Stimulated activated CD4-positive, alpha-beta T cell treated with anti-CD3 and anti-CD28 coated beads, Interleukin-4, amount 100 ng/mL, for 1 hour (primary cell): ENCODE results near the gene HSD17B8.
A peak's percentile ranks its signal among the peaks of the same experiment; 100 is the strongest.

Experiments
- DNase-seq: peaks from one replicate; pipeline ENCODE4 v3.0.0-alpha.2; 2020

The HSD17B8 gene

GRCh38 chr6:33192671-33193602, 11.5 kb upstream of the HSD17B8 start:
- DNase-seq: peak; percentile 55

- no peak for DNase-seq
Observed at GRCh38 chr6:33193619-33194018, 10.8 kb upstream of the HSD17B8 start.

- no peak for DNase-seq
Observed at GRCh38 chr6:33194431-33194979, 9.9 kb upstream of the HSD17B8 start.

- DNase-seq: no peak
Observed at GRCh38 chr6:33195304-33196165, 8.9 kb upstream of the HSD17B8 start.

GRCh38 chr6:33197431-33198048, 6.9 kb upstream of the HSD17B8 start:
- DNase-seq: no peak

GRCh38 chr6:33198159-33198852, 6.1 kb upstream of the HSD17B8 start:
- DNase-seq: no peak

- DNase-seq: no peak
Observed at GRCh38 chr6:33198853-33199436, 5.5 kb upstream of the HSD17B8 start.

GRCh38 chr6:33199687-33200218, 4.7 kb upstream of the HSD17B8 start:
- DNase-seq: peak; percentile 74

- peak; percentile 98 for DNase-seq
Observed at GRCh38 chr6:33200219-33201146, 4.0 kb upstream of the HSD17B8 start, which contains the start of the genes RXRB and SLC39A7. Gene RXRB, minus strand, starts transcription at chr6:33200665. Its CDS starts 189 bp downstream, at chr6:33200476. Gene SLC39A7, plus strand, starts transcription at chr6:33200867. Its CDS starts 379 bp downstream, at chr6:33201246.

GRCh38 chr6:33201147-33201545, 3.3 kb upstream of the HSD17B8 start:
- no peak for DNase-seq

- no peak for DNase-seq
Observed at GRCh38 chr6:33201935-33202334, 2.5 kb upstream of the HSD17B8 start.

GRCh38 chr6:33202799-33203198, 1.7 kb upstream of the HSD17B8 start:
- no peak for DNase-seq

- no peak for DNase-seq
Observed at GRCh38 chr6:33203443-33204164, 851 bp upstream of the HSD17B8 start.

- DNase-seq: no peak
Observed at GRCh38 chr6:33204165-33204414, 365 bp upstream of the HSD17B8 start.

GRCh38 chr6:33205191-33206026, 954 bp downstream of the HSD17B8 start:
- no peak for DNase-seq

GRCh38 chr6:33206027-33206863, 1.8 kb downstream of the HSD17B8 start:
- no peak for DNase-seq

GRCh38 chr6:33206864-33207551, 2.6 kb downstream of the HSD17B8 start:
- no peak for DNase-seq
